ENCODE measurements around the gene CYP4F11.
"Not testable (repeated sequence)": the region's sequence is repeated elsewhere in the genome, so short reads cannot be mapped to it uniquely, and the experiment has no call there.

Gene CYP4F11

DNA sequence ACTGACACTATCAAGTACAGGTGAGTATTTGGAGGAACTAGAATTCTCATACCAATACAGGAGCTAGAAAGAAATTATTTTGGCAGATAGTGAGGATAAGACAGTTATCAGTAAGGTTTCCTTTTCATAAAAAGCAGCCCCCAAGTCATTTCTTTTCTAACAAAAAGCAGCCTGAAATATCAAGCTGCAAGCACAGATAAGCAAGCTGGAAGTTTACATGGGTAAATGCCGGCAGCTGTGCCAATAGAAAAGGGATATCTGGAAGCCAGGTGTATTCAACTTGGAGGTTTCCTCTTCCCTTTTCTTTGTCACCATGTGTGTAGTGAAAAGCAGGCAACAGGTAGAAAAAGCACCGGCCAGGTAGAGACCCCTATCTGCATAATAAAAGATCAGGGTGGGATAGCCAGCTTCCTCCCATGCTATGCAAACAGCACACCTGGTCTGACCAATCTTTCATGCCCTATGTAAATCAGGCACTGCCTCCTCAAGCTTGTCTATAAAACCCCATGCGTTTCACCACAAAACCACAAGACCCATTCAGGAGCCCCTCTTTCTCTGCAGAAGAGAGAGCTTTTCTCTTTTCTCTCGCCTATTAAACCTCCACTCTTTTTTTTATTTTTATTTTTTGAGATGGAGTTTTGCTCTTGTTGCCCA is 59.4 kb downstream of the CYP4F11 start:
- no peak for DNase-seq

GRCh38 chr19:15873771-15874170 is 60.6 kb downstream of the CYP4F11 start:
- DNase-seq = not testable (repeated sequence)

DNA sequence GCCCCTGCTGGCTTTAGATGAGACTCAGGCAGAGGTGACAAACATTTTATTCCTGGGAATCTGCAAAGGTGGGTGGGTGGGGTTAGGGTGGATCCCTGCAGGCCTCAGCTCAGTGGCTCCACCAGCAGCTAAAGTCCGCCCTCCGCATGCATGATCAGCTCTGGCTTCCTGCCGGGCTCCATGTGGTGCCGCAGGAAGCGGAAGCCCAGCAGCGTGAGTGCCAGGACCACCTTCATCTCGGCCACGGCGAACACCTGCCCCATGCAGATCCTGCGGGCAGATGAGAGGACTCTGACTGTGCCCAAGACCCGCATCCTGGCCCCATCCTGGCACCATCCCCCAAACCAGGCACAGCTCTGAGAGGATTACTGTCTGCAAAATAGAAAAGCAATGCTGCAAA is 62.8 kb downstream of the CYP4F11 start:
- peak; percentile 5 for DNase-seq

DNA sequence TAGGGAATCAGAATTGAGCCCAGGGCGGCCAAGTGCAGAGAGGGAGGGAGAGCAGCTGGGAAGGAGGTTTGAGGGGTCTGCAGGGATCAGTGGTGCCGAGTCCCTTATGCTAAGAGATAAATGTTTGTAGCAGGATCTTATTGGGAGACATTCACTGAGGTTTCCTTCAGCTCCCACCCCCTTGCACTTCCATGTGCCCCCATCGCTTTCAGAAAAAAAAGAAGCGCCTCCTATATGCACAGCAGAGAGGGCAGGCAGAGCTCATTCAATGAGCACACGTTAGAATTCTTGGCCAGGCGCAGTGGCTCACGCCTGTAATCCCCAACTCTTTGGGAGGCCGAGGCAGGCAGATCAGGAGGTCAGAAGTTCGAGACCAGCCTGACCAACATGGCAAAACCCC is 64.5 kb downstream of the CYP4F11 start:
- DNase-seq = no peak

- peak; percentile 24 for DNase-seq
These were observed 65.2 kb downstream of the CYP4F11 start for GRCh38 chr19:15869109-15869555.

DNA sequence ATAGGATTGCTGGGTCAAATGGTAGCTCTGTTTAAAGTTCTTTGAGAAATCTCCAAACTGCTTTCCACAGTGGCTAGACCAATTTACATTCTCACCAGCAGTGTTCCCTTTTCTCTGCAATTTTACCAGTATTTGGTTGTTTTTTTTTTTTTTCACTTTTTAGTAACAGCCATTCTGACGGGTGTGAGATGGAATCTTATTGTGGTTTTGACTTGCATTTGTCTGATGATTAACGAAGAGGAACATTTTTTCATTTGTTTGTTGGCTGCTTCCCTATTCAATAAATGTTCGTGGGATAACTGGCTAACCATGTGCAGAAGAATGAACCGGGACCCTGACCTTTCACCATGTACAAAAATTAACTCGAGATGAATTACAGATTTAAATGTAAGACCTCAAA is 67.7 kb downstream of the CYP4F11 start:
- DNase-seq = no peak

- no peak for DNase-seq
These were observed 69.5 kb downstream of the CYP4F11 start for GRCh38 chr19:15864824-15865223.

DNA sequence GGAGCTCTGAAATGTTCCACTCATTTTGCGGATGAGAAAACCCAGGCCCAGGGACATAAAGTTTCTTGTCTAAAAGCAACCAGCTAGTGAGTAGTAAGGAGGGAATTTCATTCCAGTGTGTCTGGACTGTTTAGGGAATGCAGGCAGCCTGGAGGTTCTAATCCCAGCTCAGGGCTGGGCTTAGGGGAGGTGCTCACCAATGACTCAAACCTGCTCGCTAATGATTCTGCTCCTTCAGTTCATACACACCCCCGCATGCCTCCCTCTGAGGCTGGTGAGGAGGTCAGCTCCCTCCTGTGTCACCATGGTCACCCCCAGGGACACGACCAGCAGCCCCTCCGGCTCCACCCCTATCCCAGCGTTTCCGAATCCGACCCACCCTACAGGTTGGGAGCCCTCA is 71.1 kb downstream of the CYP4F11 start:
- DNase-seq = no peak

GRCh38 chr19:15862444-15862843 is 71.9 kb downstream of the CYP4F11 start:
- no peak for DNase-seq
